ENCODE results near the gene LIMA1.

DNA sequence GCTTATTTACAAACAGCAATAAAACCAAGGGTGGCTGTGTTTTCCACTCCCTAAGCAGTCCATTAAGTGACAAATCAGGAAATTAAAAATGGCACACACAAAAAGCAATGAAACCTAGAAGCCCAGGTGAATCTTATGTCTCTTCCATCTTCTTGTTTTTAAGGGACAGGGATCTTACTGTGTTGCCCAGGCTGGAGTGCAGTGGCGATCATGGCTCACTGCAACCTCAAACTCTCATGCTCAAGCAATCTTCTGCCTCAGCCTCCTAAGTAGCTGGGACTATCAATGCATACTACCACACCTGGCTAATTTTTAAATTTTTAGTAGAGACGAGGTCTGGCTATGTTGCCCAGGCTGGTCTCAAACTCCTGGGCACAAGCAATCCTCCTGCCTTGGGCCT is 63.8 kb downstream of the LIMA1 start:
- TF ChIP-seq, protein P1, sequence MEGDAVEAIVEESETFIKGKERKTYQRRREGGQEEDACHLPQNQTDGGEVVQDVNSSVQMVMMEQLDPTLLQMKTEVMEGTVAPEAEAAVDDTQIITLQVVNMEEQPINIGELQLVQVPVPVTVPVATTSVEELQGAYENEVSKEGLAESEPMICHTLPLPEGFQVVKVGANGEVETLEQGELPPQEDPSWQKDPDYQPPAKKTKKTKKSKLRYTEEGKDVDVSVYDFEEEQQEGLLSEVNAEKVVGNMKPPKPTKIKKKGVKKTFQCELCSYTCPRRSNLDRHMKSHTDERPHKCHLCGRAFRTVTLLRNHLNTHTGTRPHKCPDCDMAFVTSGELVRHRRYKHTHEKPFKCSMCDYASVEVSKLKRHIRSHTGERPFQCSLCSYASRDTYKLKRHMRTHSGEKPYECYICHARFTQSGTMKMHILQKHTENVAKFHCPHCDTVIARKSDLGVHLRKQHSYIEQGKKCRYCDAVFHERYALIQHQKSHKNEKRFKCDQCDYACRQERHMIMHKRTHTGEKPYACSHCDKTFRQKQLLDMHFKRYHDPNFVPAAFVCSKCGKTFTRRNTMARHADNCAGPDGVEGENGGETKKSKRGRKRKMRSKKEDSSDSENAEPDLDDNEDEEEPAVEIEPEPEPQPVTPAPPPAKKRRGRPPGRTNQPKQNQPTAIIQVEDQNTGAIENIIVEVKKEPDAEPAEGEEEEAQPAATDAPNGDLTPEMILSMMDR (IDR thresholded peaks at IDR 0.05) = no peak
- no peak for TF ChIP-seq POLR2A (IDR thresholded peaks at IDR 0.05)

All from thyroid gland (tissue), 4 donors.